NCI-H1105 (cell line): ENCODE measurements around the gene FOXK2.
"Not testable (repeated sequence)": the region's sequence is repeated elsewhere in the genome, so short reads cannot be mapped to it uniquely, and the experiment has no call there.

Source experiments
- DNase-seq: peaks from one replicate; lab custom pipeline; 2025; lab: John Stamatoyannopoulos, UW

Gene FOXK2

DNA sequence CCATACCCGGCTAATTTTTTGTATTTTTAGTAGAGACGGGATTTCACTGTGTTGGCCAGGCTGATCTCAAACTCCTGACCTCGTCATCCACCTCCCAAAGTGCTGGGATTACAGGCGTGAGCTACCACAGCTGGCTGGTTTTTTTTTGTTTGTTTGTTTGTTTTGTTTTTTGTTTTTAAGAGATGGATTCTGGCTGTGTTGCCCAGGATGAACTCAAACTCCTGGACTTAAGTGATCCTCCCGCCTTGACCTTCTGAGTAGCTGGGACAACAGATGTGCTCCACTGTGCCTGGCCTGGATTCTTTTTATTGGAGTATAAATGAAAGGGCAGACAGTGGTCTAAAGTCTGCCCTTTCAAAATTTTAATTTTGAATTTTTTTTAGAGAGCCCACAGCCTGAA, 44.7 kb downstream of the FOXK2 start:
- DNase-seq: no peak

DNA sequence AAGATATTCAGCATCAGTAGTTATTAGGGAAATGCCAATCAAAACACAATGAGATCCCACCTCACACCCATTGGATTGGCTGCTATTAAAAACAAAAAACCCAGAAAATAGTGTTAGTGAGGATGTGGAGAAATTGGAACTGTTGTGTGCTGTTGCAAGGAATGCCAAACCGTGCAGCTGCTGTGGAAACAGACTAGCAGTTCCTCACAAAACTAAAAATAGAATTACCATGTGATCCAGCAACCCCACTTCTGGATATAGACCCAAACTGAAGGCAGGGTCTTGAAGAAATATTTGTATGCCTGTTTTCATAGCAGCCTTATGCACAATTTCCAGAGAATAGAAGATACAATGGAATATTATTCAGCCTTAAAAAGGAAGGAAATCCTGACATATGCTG, 46.0 kb downstream of the FOXK2 start:
- DNase-seq: no peak

DNA sequence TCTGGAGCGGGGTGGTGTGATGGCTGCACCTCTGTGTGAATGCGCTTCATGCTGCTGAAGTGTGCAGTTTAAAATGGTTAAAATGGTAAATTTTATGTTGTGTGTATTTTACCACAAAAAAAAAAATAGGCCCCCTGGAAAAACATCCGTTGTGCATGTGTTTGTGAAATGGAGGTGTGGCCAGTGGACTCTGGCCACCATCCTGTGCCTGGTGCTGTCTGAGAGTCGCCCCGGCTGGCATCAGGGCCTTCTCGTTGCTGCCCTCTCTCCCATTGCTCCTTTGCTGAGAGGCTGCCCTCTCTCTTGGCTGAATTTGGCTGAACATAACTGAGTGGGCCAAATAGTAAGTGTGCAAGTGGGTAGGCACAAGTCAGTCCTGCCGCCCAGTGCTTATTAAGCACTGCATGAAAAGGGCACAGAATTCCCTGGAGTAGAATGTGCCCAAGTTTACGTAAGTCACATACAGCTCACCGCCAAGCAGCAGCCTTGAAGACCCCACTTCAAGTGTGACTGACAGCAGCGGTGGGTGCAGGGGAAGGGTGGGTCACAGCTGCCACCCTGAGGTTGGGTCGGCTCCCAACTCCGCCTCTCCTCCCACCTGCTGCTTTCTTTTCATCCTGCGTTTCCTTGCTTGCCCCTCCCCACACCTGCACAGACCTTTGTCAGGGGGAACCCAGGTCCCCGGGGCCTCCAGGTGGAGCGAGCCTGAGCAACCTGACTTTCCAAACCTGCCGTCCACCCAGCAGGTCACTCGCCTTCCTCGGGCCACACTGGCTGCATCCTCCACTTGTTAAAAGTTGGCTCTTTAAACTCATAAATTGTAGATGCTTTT, 46.8 kb downstream of the FOXK2 start:
- DNase-seq: no peak

DNA sequence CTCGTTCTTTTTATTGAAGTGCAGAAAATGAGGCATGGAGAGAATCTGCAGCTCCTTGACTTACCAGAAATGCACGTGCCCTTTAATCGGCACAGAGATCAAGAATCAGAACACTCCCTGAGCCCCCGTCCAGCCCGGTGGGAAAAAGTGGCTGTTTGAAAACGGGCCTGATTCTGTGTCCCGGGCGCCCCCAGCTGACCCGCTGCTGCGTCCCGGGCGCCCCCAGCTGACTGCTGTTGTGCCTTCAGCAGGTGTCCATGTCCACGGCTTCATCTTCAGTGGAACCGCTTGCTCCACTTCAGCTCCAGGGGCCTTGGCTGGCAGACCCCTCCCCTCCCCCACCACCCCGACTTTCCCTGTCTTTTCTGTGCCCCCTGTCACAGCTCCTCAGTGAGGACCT, 47.8 kb downstream of the FOXK2 start:
- no peak for DNase-seq

DNA sequence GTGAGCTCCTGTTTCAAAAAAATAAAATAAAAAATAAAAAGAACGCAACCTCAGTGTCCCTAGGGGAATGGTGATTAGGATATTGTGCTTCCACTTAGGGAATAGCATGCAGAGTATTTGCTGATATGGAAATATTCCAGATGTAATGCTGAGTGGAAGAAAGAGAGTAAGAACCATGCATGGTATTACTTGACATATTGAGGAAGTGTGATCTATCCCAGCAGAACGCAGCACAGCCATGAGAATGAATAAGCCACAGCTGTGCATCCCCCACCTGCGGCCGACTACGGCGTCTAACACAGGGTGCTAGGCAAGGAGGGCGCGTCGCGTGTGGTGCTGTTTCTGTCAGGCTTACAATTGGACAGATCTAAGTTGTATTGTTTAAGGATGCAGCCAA, 49.5 kb downstream of the FOXK2 start:
- no peak for DNase-seq

DNA sequence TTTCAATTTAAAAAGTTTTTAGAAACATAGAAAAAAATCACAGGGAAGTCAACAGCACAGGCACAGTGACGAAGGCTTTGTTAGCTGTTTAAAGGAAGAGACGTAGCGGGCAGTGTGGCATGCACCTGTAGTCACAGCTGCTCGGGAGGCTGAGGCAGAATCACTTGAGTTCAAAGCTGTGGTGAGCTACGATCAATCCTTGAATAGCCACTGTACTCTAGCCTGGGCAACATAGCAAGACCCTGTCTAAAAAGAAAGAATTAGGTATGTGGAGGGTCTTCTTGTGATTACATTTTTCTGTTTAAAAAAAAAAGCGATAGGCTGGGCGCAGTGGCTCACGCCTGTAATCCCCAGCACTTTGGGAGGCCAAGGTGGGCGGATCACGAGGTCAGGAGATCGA, 50.1 kb downstream of the FOXK2 start:
- DNase-seq: no peak

DNA sequence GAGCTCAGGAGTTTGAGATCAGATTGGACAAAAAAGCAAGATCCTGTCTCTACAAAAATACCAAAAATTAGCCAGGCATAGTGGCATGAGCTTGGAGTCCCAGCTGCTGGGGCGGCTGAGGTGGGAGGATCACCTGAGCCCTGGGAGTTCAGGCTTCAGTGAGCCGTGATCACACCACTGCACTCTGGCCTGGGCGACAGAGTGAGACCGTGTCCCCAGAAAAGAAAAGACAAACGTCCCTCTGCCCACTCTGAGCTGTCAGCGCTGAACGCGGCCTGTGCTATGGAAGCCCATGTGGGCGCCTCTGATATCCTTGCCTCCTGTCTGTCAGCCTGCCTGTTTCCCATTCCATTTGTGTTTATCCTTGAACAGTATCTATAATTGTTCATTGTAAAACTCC, 50.7 kb downstream of the FOXK2 start:
- no peak for DNase-seq

- no peak for DNase-seq
These were observed 52.3 kb downstream of the FOXK2 start for GRCh38 chr17:82571855-82572254.

- no peak for DNase-seq
These were observed 54.5 kb downstream of the FOXK2 start for GRCh38 chr17:82574041-82574440.

- DNase-seq: not testable (repeated sequence)
These were observed 56.2 kb downstream of the FOXK2 start for GRCh38 chr17:82575581-82576221.

GRCh38 chr17:82577300-82577699, 57.8 kb downstream of the FOXK2 start:
- no peak for DNase-seq

DNA sequence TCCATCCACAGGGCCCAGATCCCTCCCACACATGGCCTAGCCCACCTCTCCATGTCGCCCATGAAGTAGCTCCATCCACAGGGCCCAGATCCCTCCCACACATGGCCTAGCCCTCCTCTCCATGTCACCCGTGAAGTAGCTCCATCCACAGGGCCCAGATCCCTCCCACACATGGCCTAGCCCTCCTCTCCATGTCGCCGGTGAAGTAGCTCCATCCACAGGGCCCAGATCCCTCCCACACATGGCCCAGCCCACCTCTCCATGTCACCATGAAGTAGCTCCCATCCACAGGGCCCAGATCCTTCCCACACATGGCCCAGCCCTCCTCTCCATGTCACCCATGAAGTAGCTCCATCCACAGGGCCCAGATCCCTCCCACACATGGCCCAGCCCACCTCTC, 60.4 kb downstream of the FOXK2 start:
- not testable (repeated sequence) for DNase-seq

- no peak for DNase-seq
These were observed 62.7 kb downstream of the FOXK2 start for GRCh38 chr17:82582213-82582612.

DNA sequence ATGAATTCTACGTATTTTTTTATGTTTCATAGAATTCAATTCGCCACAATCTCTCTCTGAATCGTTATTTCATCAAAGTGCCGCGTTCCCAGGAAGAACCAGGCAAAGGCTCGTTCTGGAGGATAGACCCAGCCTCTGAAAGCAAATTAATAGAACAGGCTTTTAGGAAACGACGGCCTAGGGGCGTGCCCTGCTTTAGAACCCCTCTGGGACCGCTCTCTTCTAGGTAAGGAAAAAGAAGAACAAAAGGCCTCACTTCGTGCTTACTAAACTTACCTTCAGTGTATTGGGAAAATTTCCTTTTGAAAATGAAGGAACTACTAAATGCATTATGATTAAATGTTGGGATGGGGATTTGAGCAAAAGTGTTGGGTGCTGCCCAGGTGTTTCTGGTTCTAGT, 63.2 kb downstream of the FOXK2 start:
- no peak for DNase-seq

- DNase-seq: no peak
These were observed 64.2 kb downstream of the FOXK2 start for GRCh38 chr17:82583720-82584234.

DNA sequence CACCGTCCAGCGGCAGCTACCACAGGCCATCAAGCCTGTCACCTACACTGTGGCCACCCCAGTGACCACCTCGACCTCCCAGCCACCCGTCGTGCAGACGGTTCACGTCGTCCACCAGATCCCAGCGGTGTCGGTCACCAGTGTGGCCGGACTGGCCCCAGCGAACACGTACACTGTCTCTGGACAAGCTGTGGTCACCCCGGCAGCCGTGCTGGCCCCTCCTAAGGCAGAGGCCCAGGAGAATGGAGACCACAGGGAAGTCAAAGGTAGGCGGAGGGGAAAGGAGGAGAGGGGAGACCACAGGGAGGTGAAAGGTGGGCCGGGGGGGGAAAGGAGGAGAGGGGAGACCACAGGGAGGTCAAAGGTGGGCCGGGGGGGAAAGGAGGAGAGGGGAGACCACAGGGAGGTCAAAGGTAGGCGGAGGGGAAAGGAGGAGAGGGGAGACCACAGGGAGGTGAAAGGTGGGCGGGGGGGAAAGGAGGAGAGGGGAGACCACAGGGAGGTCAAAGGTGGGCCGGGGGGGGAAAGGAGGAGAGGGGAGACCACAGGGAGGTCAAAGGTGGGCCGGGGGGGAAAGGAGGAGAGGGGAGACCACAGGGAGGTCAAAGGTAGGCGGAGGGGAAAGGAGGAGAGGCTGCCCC, 66.5 kb downstream of the FOXK2 start:
- DNase-seq: not testable (repeated sequence)

- DNase-seq: no peak
These were observed 67.2 kb downstream of the FOXK2 start for GRCh38 chr17:82586576-82587233.

- DNase-seq: no peak
These were observed 67.9 kb downstream of the FOXK2 start for GRCh38 chr17:82587234-82588086.

GRCh38 chr17:82588266-82589175, 69.0 kb downstream of the FOXK2 start:
- no peak for DNase-seq

- DNase-seq: no peak
These were observed 70.3 kb downstream of the FOXK2 start for GRCh38 chr17:82589851-82590180.

DNA sequence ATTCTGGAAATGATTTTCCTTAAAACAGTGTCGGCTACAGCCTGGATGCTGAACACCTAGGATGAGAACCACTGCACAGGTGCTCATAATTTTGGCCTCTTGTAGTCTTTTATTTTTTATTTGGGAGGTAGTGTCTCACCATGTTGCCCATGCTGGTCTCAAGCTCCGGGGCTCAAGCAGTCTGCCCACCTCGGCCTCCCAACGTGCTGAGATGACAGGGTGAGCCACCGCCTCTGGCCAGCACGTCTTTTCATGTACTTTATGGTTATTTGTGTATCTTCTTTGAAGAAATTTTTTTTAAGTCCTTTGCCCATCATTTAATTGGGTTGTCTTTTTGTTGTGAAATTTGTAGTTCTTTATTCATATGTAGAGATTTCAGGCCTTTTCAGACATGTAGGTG, 70.7 kb downstream of the FOXK2 start:
- DNase-seq: no peak
